Mucosa of descending colon (tissue), 3 donors: ENCODE measurements around the gene FGF18. TPM values are rescaled to one million over a fixed set of nuclear protein-coding genes. Genes with fewer than 3 reads are reported as not detected.
"Not testable (repeated sequence)": the region's sequence is repeated elsewhere in the genome, so short reads cannot be mapped to it uniquely, and the experiment has no call there.

Source experiments
- ATAC-seq: fragments of 200-7000 bp; cut with Tn5 transposase; one replicate; pipeline ENCODE4 v1.9.1; 2020; ENCODE audit warnings: mild to moderate bottlenecking, moderate library complexity
- DNase-seq, 3 donors: peaks; one replicate each; pipeline ENCODE4 v3.0.0-alpha.2; 2020
- H3K36me3 ChIP-seq: fragments of 200-600 bp; one replicate; pipeline ENCODE4 v1.8.0; 2021; ENCODE audit warnings: low read depth, mild to moderate bottlenecking
- H3K4me1 ChIP-seq: fragments of 200-600 bp; one replicate; pipeline ENCODE4 v1.8.0; 2021; ENCODE audit warnings: low read depth, mild to moderate bottlenecking
- H3K4me3 ChIP-seq: fragments of 200-600 bp; one replicate; pipeline ENCODE4 v1.8.0; 2021; ENCODE audit warnings: mild to moderate bottlenecking
- H3K9me3 ChIP-seq: fragments of 200-600 bp; one replicate; pipeline ENCODE4 v1.8.0; 2021; ENCODE audit warnings: mild to moderate bottlenecking
- CTCF ChIP-seq: fragments of 200-600 bp; IDR thresholded peaks from one replicate; pipeline ENCODE4 v1.8.0; 2022; ENCODE audit warnings: antibody characterized with exemption, mild to moderate bottlenecking
- intact Hi-C, 2 donors: fragments of 100-400 bp; cut with DNase I in 1 of 2; cut with micrococcal nuclease in 1 of 2; formaldehyde crosslinking; loops; one replicate each; pipeline versions ENCODE4 v1.11.0 to v1.11.1; 2022; cut with DNase I, micrococcal nuclease
- total RNA-seq, 3 donors: library from RNA; stranded (reverse); fragmentation: NEBNext Ultra II Directional in 2 of 3; extraction: Animal tissue kit (Norgen Biotek cat#: 25700) in 2 of 3; gene quantifications; one replicate each; pipeline versions ENCODE4 v1.2.1 to v1.2.4, GENCODE V29; 2021 to 2023
- donor health status: DM: no; HTN: no; CAD: no; lungs with moderate emphysema.
- donor health status: DM: no; HTN: no; CAD: no.
- donor health status: DM: no; HTN: yes; CAD: no.

The FGF18 gene
- total RNA-seq, 3 donors from 2014 or later = 0.16 to 0.63 TPM; not detected in 1

DNA sequence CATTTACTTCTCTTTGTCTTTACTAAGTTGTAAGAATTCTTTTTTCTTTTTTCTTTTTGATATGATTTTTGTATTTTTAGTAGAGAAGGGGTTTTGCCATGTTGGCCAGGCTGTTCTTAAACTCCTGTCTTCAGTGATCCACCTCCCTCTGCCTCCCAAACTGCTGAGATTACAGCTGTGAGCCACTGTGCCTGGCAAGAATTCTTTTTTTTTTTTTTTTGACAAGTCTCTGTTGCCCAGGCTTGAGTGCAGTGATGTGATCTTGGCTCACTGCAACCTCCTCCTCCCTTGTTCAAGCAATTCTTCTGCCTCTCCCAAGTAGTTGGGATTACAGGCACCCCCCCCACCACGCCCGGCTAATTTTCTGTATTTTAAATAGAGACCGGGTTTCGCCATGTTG lies 21.8 kb upstream of the FGF18 start:
- Histone ChIP-seq H3K36me3 (peaks cover 4% of the 10 kb centered on the region), H3K4me1 (peaks cover 3% of the 10 kb centered on the region), H3K4me3 (no peak overlapping the region), H3K9me3 (no peaks in the 10 kb centered on the region)
- DNase-seq (no peak), ATAC-seq (no peak)
- no peak for TF ChIP-seq CTCF
- intact Hi-C loops = no loop called here

GRCh38 chr5:171398660-171399059 lies 20.8 kb upstream of the FGF18 start:
- ATAC-seq, DNase-seq, H3K36me3 ChIP-seq, intact Hi-C loops, H3K9me3 ChIP-seq, H3K4me1 ChIP-seq, H3K4me3 ChIP-seq: not testable (repeated sequence)

DNA sequence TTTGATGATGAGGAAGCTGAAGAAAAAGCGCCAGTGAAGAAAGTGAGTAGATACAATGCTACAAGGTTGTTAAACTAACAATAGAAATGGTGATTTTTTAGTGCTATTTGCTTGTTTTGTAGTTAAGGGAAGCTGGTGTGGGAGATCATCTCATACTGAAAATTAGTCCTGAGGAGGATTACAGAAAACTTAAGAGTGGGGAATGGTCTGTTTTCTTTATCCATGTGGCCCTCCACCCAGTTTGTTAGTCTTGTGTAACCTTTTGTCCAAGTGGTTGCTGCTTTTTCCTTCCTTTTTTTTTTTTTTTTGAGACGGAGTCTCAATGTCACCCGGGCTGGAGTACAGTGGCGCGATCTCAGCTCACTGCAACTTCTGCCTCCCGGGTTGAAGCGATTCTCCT lies 19.3 kb upstream of the FGF18 start:
- Histone ChIP-seq H3K9me3 (no peaks in the 10 kb centered on the region), H3K36me3 (peaks cover 4% of the 10 kb centered on the region), H3K4me3 (no peak overlapping the region), H3K4me1 (peaks cover 3% of the 10 kb centered on the region)
- no peak for ATAC-seq
- no peak for DNase-seq
- intact Hi-C loops = no loop called here
- no peak for TF ChIP-seq CTCF

DNA sequence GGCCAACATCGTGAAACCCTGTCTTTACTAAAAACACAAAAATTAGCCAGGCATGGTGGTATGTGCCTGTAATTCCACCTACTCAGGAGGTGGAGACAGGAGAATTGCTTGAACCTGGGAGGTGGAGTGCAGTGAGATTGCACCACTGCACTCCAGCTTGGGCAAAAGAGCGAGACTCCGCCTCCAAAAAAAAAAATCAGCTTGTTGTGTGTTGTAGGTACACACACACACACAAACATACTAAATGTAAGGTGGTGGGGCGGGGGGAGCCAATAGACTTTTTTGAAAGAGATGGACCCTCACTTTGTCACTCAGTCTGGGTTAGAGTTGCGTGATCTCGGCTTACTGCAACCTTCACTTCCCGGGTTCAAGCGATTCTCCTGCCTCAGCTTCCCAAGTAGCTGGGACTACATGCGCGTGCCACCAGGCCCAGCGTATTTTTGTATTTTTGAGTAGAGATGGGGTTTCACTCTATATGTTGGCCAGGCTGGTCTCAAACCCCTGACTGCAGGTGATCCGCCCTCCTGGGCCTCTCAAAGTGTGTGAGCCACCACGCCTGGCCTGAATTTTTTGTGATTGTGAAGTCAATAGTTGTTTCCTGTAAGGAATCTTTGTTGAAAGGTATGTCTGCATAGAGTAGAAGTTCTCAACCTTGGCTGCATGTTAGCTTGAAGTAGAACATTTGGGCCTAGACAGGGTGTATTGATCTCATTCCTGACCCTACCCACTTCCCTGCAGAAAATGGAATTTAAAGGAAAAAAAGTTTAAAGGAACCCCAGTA lies 18.1 kb upstream of the FGF18 start:
- intact Hi-C loops = no loop called here
- H3K4me1 ChIP-seq = peaks cover 6% of the 10 kb centered on the region
- ATAC-seq = no peak
- TF ChIP-seq CTCF = no peak
- H3K4me3 ChIP-seq = no peak overlapping the region
- no peaks in the 10 kb centered on the region for H3K9me3 ChIP-seq
- no peak for DNase-seq
- peaks cover 4% of the 10 kb centered on the region for H3K36me3 ChIP-seq

DNA sequence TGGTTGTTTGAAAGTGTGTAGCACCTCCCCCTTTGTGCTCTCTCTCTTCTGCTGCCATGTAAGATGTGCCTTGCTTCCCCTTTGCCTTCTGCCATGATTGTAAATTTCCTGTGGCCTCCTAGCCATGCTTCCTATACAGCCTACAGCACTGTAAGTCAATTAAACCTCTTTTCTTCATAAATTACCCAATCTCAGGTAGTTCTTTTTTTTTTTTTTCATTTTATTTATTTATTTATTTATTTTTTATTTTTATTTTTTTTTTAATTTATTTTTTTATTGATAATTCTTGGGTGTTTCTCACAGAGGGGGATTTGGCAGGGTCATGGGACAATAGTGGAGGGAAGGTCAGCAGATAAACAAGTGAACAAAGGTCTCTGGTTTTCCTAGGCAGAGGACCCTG lies 16.7 kb upstream of the FGF18 start:
- H3K4me1 ChIP-seq, H3K4me3 ChIP-seq, DNase-seq, H3K36me3 ChIP-seq, H3K9me3 ChIP-seq, intact Hi-C loops, ATAC-seq: not testable (repeated sequence)

GRCh38 chr5:171405615-171406014 lies 13.8 kb upstream of the FGF18 start:
- TF ChIP-seq CTCF = no peak
- no peak overlapping the region for H3K4me3 ChIP-seq
- intact Hi-C loops = no loop called here
- no peaks in the 10 kb centered on the region for H3K9me3 ChIP-seq
- ATAC-seq (no peak), DNase-seq (no peak)
- H3K36me3 ChIP-seq = peaks cover 9% of the 10 kb centered on the region
- H3K4me1 ChIP-seq = peaks cover 2% of the 10 kb centered on the region

- H3K4me3 ChIP-seq = no peak overlapping the region
- intact Hi-C loops = no loop called here
Observed at GRCh38 chr5:171407234-171407633, 12.2 kb upstream of the FGF18 start.

More at GRCh38 chr5:171407234-171407633, 12.2 kb upstream of the FGF18 start:
- Histone ChIP-seq H3K4me1 (peaks cover 2% of the 10 kb centered on the region), H3K9me3 (no peaks in the 10 kb centered on the region), H3K36me3 (peaks cover 5% of the 10 kb centered on the region)
- TF ChIP-seq CTCF = no peak
- no peak for ATAC-seq
- DNase-seq = no peak
